ENCODE data around the gene SMC6.

DNA sequence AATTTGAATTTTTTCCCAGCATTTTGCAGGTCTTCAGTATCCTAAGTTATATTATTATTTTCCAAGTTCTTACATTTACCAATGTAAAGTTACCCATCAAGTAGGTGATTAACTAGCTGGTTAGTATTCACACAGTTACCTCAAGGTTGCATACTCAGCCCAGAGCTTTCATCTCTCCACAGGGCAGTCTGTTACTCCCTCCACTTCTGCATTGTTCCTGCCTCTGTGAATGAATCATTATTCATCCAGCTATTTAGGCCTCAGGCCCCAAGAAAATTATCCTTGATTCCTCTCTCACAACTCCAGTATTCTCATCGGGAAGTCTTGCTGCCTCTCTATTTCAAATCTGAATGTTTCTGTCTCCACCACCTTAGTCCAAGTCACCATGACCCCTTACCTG lies 92.2 kb downstream of the SMC6 start:
- TF ChIP-seq, protein P1, sequence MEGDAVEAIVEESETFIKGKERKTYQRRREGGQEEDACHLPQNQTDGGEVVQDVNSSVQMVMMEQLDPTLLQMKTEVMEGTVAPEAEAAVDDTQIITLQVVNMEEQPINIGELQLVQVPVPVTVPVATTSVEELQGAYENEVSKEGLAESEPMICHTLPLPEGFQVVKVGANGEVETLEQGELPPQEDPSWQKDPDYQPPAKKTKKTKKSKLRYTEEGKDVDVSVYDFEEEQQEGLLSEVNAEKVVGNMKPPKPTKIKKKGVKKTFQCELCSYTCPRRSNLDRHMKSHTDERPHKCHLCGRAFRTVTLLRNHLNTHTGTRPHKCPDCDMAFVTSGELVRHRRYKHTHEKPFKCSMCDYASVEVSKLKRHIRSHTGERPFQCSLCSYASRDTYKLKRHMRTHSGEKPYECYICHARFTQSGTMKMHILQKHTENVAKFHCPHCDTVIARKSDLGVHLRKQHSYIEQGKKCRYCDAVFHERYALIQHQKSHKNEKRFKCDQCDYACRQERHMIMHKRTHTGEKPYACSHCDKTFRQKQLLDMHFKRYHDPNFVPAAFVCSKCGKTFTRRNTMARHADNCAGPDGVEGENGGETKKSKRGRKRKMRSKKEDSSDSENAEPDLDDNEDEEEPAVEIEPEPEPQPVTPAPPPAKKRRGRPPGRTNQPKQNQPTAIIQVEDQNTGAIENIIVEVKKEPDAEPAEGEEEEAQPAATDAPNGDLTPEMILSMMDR (IDR thresholded peaks at IDR 0.05 in 4 of 5, conservative IDR thresholded peaks at IDR 0.05 in 1 of 5): no peak
- no peak for TF ChIP-seq POLR2A (IDR thresholded peaks at IDR 0.05)
